Measurements from ENCODE around the gene SPATA7. TPM values are rescaled to one million over a fixed set of nuclear protein-coding genes. Genes with fewer than 3 reads are reported as not detected.

Gene SPATA7
- total RNA-seq, 1 donor from 2014 or later, result 3.1 TPM

Other genes starting within 250 kb of the SPATA7 start
- gene KCNK10, start 62.4 kb upstream of the SPATA7 start, total RNA-seq, result 3.9 TPM
- 10.5 TPM for gene PTPN21, start 169.3 kb downstream of the SPATA7 start, total RNA-seq
- gene ZC3H14, start 177.4 kb downstream of the SPATA7 start, total RNA-seq, result 32.7 TPM

All from esophagus mucosa (tissue), 1 donor.